ENCODE data around the gene MAST1.
A peak's percentile ranks its signal among the peaks of the same experiment; 100 is the strongest.

Gene MAST1

GRCh38 chr19:12838886-12839756 is 806 bp downstream of the MAST1 start (continued):
- TF ChIP-seq ZNF174 (tag by site-specific recombination; IDR thresholded peaks at IDR 0.05) = no peak
- no peak for TF ChIP-seq REPIN1 (tag by site-specific recombination; IDR thresholded peaks at IDR 0.05; ENCODE audit: low read depth)
- TF ChIP-seq ZNF660 (tag by site-specific recombination; IDR thresholded peaks at IDR 0.05) = no peak
- TF ChIP-seq ZNF423 (tag by site-specific recombination; IDR thresholded peaks at IDR 0.05) = no peak
- TF ChIP-seq PRDM1 (tag by site-specific recombination; IDR thresholded peaks at IDR 0.05) = no peak
- TF ChIP-seq ZBTB11 (tag by site-specific recombination; conservative IDR thresholded peaks at IDR 0.05; ENCODE audit: low read depth) = no peak
- TF ChIP-seq PATZ1 (tag by site-specific recombination; IDR thresholded peaks at IDR 0.05) = peak; percentile 86
- peak; percentile 67; the same call in 1 of the 2 replicates for TF ChIP-seq ZBTB21 (tag by site-specific recombination; IDR thresholded peaks at IDR 0.05)
- TF ChIP-seq ZNF112 (tag by site-specific recombination; IDR thresholded peaks at IDR 0.05) = no peak
- TF ChIP-seq ZNF184 (tag by site-specific recombination; IDR thresholded peaks at IDR 0.05) = no peak
- no peak for TF ChIP-seq ZNF221 (tag by site-specific recombination; IDR thresholded peaks at IDR 0.05; ENCODE audit: borderline replicate concordance)
- TF ChIP-seq TCF7L2 (IDR thresholded peaks at IDR 0.05; ENCODE audit: borderline replicate concordance, low read depth, low read length) = no peak
- no peak for TF ChIP-seq ZNF585B (tag by site-specific recombination; IDR thresholded peaks at IDR 0.05)
- peak; percentile 61 for TF ChIP-seq ZNF335 (tag by site-specific recombination; conservative IDR thresholded peaks at IDR 0.05)
- 0 out of 2 replicates have a peak, but pooled peaks have one; percentile 32 for TF ChIP-seq ZNF600 (tag by site-specific recombination; IDR thresholded peaks at IDR 0.05)
- TF ChIP-seq REST (tag by site-specific recombination; IDR thresholded peaks at IDR 0.05) = no peak
- TF ChIP-seq ZNF114 (tag by site-specific recombination; IDR thresholded peaks at IDR 0.05) = no peak
- TF ChIP-seq ZNF473 (tag by site-specific recombination; IDR thresholded peaks at IDR 0.05) = no peak
- peak; percentile 82 for TF ChIP-seq ZNF629 (tag by site-specific recombination; IDR thresholded peaks at IDR 0.05)
- no peak for TF ChIP-seq ZNF548 (tag by site-specific recombination; IDR thresholded peaks at IDR 0.05)
- TF ChIP-seq ZEB2 (tag by site-specific recombination; IDR thresholded peaks at IDR 0.05) = 0 out of 2 replicates have a peak, but pooled peaks have one; percentile 13
- no peak for TF ChIP-seq ZNF596 (tag by site-specific recombination; IDR thresholded peaks at IDR 0.05)
- TF ChIP-seq ZBTB1 (tag by site-specific recombination; IDR thresholded peaks at IDR 0.05) = no peak
- TF ChIP-seq ATF2 (tag by site-specific recombination; IDR thresholded peaks at IDR 0.05; ENCODE audit: low read depth) = peak; percentile 75; the same call in 1 of the 2 replicates
- no peak for TF ChIP-seq ZNF121 (tag by site-specific recombination; IDR thresholded peaks at IDR 0.05)
- no peak for TF ChIP-seq ZNF510 (tag by site-specific recombination; IDR thresholded peaks at IDR 0.05; ENCODE audit: insufficient replicate concordance)
- no peak for TF ChIP-seq ZNF132 (tag by site-specific recombination; IDR thresholded peaks at IDR 0.05; ENCODE audit: borderline replicate concordance)
- TF ChIP-seq TRIM28 (IDR thresholded peaks at IDR 0.05; ENCODE audit: borderline replicate concordance, low read length) = no peak
- no peak for TF ChIP-seq HOXD13 (CRISPR knock-in tag; IDR thresholded peaks at IDR 0.05; ENCODE audit: borderline replicate concordance)
- TF ChIP-seq ZBTB17 (tag by site-specific recombination; IDR thresholded peaks at IDR 0.05) = no peak
- no peak for TF ChIP-seq ZNF654 (tag by site-specific recombination; IDR thresholded peaks at IDR 0.05; ENCODE audit: low read depth)
